NCI-H187 treated with DMSO at 0.1 percent for 48 hours (cell line): ENCODE results near the gene CHAF1A.

Experiments
- DNase-seq: peaks from one replicate; lab custom pipeline; 2025; lab: John Stamatoyannopoulos, UW

CHAF1A gene

GRCh38 chr19:4441994-4442818, 39.8 kb downstream of the CHAF1A start:
- DNase-seq: no peak

- DNase-seq: no peak
Measured at GRCh38 chr19:4442819-4443146, 40.3 kb downstream of the CHAF1A start.

GRCh38 chr19:4443188-4443587, 40.7 kb downstream of the CHAF1A start:
- no peak for DNase-seq

DNA sequence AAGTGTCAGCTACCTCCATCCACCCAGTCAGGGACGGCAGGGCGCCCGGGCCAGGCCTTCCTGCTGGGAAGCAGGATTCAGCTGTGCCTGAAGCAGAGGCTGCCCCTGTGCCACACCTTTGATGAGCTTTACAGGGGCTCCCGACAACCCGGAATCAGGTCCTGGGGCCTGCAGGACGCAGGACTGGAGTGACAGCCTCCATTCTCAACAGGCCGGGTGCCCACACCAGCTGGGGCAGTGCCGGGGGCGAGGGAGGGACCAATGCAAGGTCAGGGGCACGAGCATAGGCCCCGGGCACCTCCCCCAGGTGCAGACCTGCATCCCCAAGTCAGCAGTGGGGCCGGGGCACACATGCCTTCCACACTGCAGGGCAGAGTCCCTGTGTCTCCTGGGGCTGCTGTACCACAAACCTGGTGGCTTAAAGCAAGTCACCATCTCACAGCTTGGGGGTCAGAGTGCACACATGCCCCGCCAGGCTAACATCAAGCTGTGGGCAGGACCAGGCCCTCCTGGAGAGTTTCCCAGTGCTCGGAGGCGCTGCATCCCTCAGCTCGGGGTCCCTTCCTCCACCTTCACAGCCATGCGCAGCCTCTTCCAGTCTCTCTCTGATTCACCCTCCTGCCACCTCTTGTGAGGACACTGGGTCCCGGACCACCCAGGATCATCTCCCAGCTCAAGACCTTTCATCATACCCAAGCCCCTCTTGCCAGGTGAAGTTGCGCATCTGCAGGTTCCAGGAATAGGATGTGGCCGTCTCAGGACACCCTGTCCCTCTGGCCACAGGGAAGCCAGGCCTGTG, 41.7 kb downstream of the CHAF1A start:
- no peak for DNase-seq

DNA sequence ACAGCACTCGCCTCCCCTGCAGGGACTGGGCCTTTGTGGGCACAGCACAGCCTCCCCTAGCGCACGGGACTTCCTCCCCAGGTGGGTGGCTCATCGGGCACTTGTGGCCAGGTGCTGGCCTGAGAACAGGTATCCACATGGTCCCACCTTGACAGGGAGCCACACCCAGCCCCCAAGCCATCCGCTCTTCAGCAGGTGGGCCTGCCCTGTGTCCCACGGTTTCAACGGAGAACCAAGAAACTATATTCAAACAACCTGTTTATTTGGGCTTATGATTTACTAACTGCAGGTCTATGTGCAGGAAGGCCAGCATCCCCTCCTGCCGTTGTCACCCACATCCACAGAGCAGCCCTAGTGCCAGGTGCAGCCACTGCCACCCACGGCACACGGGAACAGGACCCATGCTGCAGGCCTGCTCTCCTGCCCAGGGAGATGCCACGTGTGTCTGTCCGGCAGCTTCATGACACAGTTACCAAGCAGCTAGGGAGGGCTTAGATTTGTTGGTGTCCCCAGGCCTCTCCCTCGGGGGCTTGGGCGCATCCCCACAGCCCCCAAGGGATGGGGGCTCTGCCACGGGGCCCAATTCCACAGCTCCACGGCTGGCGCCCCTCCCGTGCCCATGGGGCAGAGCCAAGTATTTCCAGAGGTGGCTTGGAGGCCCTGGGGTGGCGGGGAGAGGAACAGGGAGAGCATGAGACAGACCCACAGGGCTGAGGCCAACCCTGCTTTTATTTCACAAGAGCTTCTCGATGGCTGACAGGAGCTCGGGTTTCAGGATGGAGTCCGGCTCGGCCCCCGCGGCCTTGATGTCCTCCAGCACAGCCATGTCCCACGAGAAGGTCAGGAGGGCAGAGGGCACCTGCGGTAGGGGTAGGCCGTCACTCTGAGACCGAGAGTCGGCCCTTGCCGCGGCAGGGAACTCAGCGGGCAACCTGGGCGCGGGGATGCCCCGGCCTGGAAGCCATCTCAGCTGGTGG, 42.6 kb downstream of the CHAF1A start:
- no peak for DNase-seq

GRCh38 chr19:4445963-4446703, 43.7 kb downstream of the CHAF1A start:
- no peak for DNase-seq

- DNase-seq: no peak
Measured at GRCh38 chr19:4446704-4447200, 44.3 kb downstream of the CHAF1A start.

DNA sequence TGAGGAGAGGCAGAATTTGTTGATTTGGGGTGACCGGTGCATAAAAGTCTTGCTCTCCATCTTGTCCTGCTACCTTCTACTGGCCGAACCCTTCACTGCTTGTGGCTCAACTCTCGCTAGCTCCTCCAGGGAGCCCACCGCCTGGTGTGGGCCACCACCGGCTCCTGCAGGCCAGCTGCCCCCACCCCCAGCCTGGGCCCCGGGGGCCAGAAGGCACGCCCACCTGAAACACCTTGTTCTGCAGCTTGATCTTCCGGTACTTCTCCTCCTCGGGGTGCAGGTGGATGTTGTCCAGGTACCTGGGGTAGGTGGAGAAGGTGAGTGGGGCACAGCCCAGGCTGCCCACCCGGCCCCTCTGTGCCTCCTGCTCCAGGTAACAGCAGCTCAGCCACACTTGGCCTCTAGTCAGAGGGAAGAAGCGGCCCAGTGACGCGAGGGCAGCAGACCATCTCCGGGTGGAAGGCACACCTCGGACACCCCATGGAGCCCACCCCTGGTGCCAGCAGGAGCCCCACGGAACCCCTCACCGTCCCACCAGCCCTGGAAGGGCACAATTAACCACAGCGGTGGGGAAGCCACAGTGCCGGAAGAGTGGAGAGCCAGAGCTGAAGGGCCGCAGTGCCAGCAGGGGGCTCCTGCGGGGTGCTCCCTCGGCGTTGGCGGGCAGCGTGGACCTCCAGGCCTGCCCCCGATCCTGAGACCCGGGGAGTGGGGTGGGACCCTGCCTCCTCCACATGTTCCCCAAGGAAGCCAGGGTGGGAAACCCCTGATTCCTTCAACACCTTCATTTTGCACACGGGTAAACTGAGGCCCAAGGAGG, 45.1 kb downstream of the CHAF1A start:
- DNase-seq: no peak

GRCh38 chr19:4448147-4448985, 45.9 kb downstream of the CHAF1A start:
- no peak for DNase-seq

DNA sequence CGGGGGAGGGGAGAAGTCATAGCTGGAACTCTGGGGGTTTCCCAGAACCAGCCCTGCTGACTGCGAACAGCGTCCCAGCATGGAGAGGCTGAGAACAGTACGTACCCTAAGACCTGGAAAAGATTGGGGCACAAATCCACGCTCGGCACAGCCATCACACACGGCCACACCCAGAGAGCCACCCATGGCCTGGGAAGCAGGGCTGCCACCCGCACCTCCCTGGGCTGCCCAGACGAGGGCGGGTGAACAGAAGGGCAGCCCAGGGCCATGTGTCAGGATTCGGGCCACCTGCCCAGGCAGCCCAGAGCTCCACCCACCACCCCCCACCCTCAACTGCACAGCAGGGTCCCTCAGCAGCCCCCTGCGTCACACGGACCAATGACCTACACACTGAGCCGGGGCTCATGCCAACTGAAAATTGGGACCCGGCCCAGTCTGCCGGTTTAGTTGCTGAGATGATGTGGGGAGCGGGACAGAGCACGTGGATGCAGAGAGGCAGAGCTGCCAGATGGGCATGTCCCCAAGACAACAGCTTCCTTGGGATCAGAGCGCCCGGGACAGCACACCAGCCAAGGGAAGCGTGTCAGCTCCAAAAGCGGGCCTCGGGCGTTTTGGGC, 46.7 kb downstream of the CHAF1A start:
- no peak for DNase-seq

- DNase-seq: no peak
Measured at GRCh38 chr19:4449639-4450028, 47.2 kb downstream of the CHAF1A start.

DNA sequence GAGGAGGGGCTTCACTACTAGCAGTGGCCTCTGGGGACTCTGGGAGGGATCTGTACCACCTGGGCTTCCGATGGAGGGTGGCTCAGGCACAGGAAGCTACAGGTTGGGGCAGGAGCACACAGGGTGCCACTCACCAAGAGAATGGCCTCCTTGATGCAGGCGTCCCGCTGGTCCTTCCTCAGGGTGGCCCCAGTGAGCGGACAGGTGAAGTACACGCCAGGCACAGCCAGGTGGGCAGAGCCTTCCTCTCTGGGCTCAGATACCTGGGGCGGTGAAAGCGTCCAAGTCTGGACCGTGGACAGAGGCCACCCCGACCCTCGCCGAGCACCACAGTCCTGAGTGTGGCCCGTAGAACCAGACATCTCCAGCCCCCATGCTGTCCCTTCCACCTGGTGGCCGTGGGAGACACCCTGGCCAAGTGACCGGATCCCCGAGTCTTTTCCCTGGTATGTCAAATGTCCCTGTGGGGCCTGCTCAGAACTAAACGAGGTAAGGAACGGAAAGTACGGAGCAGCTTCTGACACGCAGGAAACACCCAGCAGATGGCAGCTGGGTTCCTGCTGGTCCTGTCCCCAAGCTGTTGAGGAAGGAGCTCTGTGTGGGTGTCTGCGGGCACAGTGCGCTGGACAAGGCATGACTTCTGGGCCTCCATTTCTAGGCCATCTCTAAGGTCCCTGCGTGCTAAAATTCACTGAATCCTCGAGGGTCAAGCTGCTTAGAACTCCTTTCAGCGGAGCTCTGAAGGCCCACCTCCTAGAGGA, 50.0 kb downstream of the CHAF1A start:
- no peak for DNase-seq

DNA sequence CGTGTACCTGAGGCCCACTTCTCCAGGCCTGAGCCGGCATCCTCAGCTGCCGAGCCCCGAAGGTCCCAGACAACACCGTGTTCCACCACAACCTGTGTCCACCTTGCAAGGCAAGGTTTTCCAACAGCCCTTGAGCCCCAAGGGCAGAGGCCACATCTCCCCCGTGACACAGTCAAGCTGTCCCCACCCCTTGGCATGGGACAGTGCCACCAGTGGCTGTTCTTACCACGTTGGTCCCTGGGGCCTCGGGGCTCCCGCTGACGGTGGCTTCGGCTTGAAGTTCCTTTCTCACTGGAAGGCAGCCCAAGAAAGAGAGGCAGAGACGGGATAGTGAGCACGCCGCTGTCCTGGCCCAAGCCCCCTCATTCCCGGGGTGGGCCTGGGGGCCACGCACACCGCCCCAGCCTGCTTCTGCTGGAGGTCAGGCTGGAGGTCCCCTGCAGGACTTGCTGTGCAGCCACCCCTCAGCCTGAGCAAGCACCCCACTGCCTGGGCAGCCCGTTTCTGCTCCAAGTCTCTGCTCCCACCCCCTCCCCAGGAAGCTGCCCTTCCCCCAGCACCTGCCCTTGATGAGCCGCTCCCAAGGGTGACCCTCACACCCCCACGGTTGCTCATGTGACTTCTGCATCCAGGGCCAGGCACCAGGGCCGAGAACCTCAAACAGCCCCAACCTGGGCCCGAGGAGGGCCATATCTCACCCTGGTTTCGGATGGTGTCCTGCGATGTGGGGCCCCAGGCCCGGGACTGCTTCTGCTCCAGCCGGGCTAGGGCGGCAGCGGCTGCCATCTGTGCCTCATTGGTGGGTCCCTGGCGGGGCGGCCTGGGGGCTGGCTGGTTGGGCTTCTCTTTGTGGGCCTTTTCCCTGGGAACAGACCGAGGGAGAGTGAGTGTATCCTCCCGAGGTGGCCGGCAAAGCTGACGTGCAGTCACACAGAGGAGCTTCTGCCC, 51.1 kb downstream of the CHAF1A start:
- DNase-seq: no peak

DNA sequence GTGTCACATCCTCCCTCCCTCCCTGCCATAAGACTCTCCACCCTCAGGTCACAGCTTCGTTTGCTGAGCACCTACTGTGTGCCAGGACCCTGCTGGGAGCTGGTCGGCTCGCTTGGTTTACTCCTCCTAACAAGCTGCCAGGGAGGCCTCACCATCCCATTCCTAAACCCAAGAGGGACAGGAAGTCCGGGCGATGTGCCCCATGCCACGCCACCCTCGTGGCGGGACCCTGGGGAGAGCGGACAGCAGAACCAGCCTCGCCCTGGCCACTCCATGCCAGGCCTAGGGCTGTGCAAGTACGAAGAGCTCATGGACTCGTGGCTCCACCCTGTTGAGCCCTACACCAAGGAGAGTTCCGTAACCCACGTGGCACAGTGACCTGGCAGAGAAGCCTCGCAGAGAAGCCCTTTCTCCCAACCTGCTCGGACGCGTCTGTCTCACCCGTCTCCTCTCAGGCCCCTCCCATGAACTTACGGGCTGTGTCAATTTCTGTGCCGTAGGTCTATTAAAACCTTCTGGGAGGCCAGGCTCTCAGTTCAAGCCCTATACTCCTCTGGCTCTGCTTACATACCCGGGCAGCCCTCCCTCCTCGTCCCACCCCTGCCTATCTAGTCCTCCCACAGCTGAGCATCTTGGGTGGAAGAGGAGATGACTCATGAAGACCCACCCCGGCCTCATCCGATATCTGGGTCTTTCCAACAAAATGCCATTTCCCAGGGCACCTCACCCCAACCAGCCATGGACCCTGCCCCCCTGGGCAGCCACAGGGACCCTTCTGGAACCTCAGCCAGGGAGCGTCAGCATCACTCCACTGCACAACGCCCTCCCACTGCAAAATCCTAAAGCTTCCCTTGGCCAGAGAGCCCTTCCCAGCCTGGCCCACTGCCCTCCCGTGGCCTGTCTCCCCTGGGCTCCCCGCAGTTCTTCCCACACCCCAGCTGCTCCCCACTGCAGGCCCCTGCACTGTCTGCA, 52.6 kb downstream of the CHAF1A start:
- no peak for DNase-seq

DNA sequence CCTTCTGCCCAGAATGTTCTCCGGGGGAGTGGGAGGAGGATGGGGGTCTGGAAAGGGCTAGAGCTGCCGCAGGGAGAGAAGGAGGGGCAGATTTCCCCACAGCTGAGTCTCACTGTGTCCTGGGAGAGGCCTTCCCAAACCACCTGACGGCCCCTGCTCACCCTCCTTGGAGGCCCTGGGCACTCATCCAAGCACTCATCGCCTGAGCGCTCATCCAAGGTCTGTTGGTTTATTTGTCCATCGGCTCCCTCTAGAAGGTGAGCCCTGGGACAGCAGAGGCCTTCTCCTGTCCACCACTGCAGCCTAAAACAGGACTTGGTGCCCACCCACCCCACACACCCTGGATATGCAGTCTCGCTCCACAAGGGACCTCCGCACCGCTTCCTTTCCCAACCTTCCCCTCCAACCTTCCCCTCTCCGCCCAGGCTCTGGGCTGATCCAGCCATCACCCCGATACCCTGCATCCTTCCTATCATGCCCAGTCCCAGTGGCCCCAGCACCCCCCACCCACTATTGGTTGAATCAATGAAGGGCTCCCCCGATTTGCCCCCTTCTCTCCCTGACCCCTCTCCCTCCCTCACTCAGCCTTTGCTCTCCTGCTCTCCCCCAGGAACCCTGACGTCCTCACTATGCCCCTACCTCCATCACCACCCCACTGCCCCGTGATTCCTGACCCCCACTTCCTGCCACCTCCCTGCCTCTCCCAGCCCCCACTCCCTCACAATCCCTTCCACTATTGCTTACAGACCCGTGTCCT, 53.5 kb downstream of the CHAF1A start:
- no peak for DNase-seq
